H1 (cell line): Measurements from ENCODE around the gene RBM25. TPM values are rescaled to one million over a fixed set of nuclear protein-coding genes. Genes with fewer than 3 reads are reported as not detected.

Experiments used
- CTCF ChIA-PET: fragments of 300-600 bp; sonication (Branson Sonifier 250); formaldehyde crosslinking; loops from one replicate; lab custom pipeline; 2021; ENCODE audit not compliant: partially characterized antibody; lab: Charles Lee
- POLR2A ChIA-PET: fragments of 300-600 bp; sonication (Branson Sonifier 250); formaldehyde crosslinking; loops from one replicate; lab custom pipeline; 2021; ENCODE audit warnings: inconsistent platforms; ENCODE audit not compliant: partially characterized antibody; lab: Charles Lee
- DNase-seq, 2 experiments: peaks; one replicate each; pipeline versions ENCODE4 v3.0.0 to v3.0.0-alpha.2; 2010 to 2022; ENCODE audit warnings: low spot score in 2 of 2, low read depth in 1 of 2, mixed read lengths in 1 of 2
- FAIRE-seq: peaks from 2 replicates; lab custom pipeline; 2011; peaks lifted over from hg19 to GRCh38; lab: Jason Lieb, UNC
- H2AFZ ChIP-seq: 2 replicates; pipeline ENCODE4 v1.8.1; 2012; ENCODE audit warnings: low read length, inconsistent platforms
- H2AK5ac ChIP-seq: 2 replicates; pipeline ENCODE4 v1.6.1; 2013; ENCODE audit warnings: low read depth, low read length
- H2BK120ac ChIP-seq: replicated peaks from 2 replicates; pipeline ENCODE3; 2013; ENCODE audit warnings: low read depth, low read length, inconsistent platforms
- H2BK12ac ChIP-seq: 2 replicates; pipeline ENCODE4 v1.6.1; 2013; ENCODE audit warnings: low read depth, low read length
- H2BK15ac ChIP-seq: 2 replicates; pipeline ENCODE4 v1.6.1; 2013; ENCODE audit warnings: low read length
- H2BK20ac ChIP-seq: 2 replicates; pipeline ENCODE4 v1.6.1; 2013; ENCODE audit warnings: low read length
- H2BK5ac ChIP-seq: 2 replicates; pipeline ENCODE4 v1.6.1; 2013; ENCODE audit warnings: low read depth, low read length
- H3K14ac ChIP-seq: 2 replicates; pipeline ENCODE4 v1.6.1; 2013; ENCODE audit warnings: inconsistent platforms; ENCODE audit not compliant: insufficient read length
- H3K18ac ChIP-seq: 2 replicates; pipeline ENCODE4 v1.6.1; 2013; ENCODE audit warnings: low read length; ENCODE audit errors: extremely low read depth
- H3K23ac ChIP-seq: 2 replicates; pipeline ENCODE4 v1.6.1; 2013; ENCODE audit warnings: inconsistent platforms; ENCODE audit not compliant: insufficient read length
- H3K23me2 ChIP-seq: 2 replicates; pipeline ENCODE4 v1.6.1; 2013; ENCODE audit warnings: low read depth, low read length
- H3K27ac ChIP-seq: 2 replicates; pipeline ENCODE4 v1.6.1; 2011; ENCODE audit warnings: low read depth, low read length, inconsistent platforms
- H3K27me3 ChIP-seq, 4 experiments: replicated peaks in 1 of 4; 1 replicate in 1 of 4; 2 replicates in 3 of 4; pipeline versions ENCODE4 v1.6.1 to v1.8.1; 2011 to 2013; ENCODE audit warnings: low read length in 3 of 4, mild to moderate bottlenecking in 3 of 4, inconsistent platforms in 2 of 4, mixed read lengths in 2 of 4, moderate library complexity in 1 of 4; ENCODE audit not compliant: control insufficient read depth in 3 of 4, insufficient read depth in 3 of 4; ENCODE audit errors: extremely low read depth in 1 of 4
- H3K36me3 ChIP-seq, 4 experiments: 2 replicates each; pipeline versions ENCODE4 v1.6.1 to v1.8.1; 2011 to 2013; ENCODE audit warnings: mild to moderate bottlenecking in 4 of 4, low read length in 3 of 4, moderate library complexity in 2 of 4, control low read depth in 1 of 4, inconsistent platforms in 1 of 4; ENCODE audit not compliant: insufficient read depth in 4 of 4, control insufficient read depth in 2 of 4
- H3K4ac ChIP-seq: replicated peaks from 2 replicates; pipeline ENCODE3; 2013; ENCODE audit warnings: low read length, low read depth, mixed read lengths, inconsistent platforms; ENCODE audit not compliant: insufficient read length
- H3K4me1 ChIP-seq, 4 experiments: replicated peaks in 1 of 4; 1 replicate in 1 of 4; 2 replicates in 3 of 4; pipeline versions ENCODE4 v1.6.1 to v1.8.1; 2011 to 2013; ENCODE audit warnings: low read length in 3 of 4, inconsistent platforms in 2 of 4, mixed read lengths in 1 of 4; ENCODE audit not compliant: insufficient read depth in 4 of 4, control insufficient read depth in 3 of 4
- H3K4me2 ChIP-seq, 2 experiments: 2 replicates each; pipeline versions ENCODE4 v1.6.1 to v1.8.1; 2011 to 2013; ENCODE audit warnings: low read depth in 2 of 2, low read length in 2 of 2, control low read depth in 1 of 2, inconsistent platforms in 1 of 2, mild to moderate bottlenecking in 1 of 2; ENCODE audit not compliant: insufficient read depth in 1 of 2
- H3K4me3 ChIP-seq, 4 experiments: fragments of 200-600, 300-600 bp in 1 of 4; sonication (generic), shearing (Covaris generic), sonication (Bioruptor Twin) in 1 of 4; 2 replicates each; pipeline versions ENCODE4 v1.5.1 to v1.8.1; 2011 to 2016; ENCODE audit warnings: low read length in 4 of 4, low read depth in 3 of 4, control low read depth in 2 of 4, inconsistent platforms in 2 of 4, mild to moderate bottlenecking in 2 of 4, mixed read lengths in 1 of 4, moderate library complexity in 1 of 4; ENCODE audit not compliant: insufficient read depth in 2 of 4; ENCODE audit errors: extremely low read depth in 1 of 4
- H3K56ac ChIP-seq: replicated peaks from 2 replicates; pipeline ENCODE3; 2013; ENCODE audit warnings: low read depth, mild to moderate bottlenecking, mixed read lengths, low read length, inconsistent platforms; ENCODE audit not compliant: insufficient read length
- H3K79me1 ChIP-seq: 2 replicates; pipeline ENCODE4 v1.6.1; 2013; ENCODE audit warnings: low read depth, low read length, control low read depth
- H3K79me2 ChIP-seq, 2 experiments: 2 replicates each; pipeline versions ENCODE4 v1.6.1 to v1.8.1; 2012 to 2013; ENCODE audit warnings: low read length in 2 of 2, mild to moderate bottlenecking in 2 of 2, inconsistent platforms in 1 of 2; ENCODE audit not compliant: insufficient read depth in 2 of 2, control insufficient read depth in 1 of 2
- H3K9ac ChIP-seq, 4 experiments: replicated peaks in 1 of 4; 1 replicate in 1 of 4; 2 replicates in 3 of 4; pipeline versions ENCODE4 v1.6.1 to v1.8.1; 2011 to 2013; ENCODE audit warnings: low read depth in 3 of 4, low read length in 3 of 4, control low read depth in 2 of 4, mild to moderate bottlenecking in 2 of 4, moderate library complexity in 2 of 4, inconsistent platforms in 1 of 4; ENCODE audit errors: extremely low read depth in 1 of 4
- H3K9me3 ChIP-seq, 2 experiments: 2 replicates each; pipeline versions ENCODE4 v1.6.1 to v1.8.1; 2012 to 2013; ENCODE audit warnings: mild to moderate bottlenecking in 2 of 2, moderate library complexity in 2 of 2, control low read depth in 1 of 2, inconsistent platforms in 1 of 2, low read depth in 1 of 2, low read length in 1 of 2, mixed read lengths in 1 of 2; ENCODE audit not compliant: insufficient read depth in 2 of 2
- H4K20me1 ChIP-seq, 2 experiments: replicated peaks in 1 of 2; 2 replicates each; pipeline versions ENCODE3 to v1.8.1; 2011 to 2013; ENCODE audit warnings: inconsistent platforms in 2 of 2, low read length in 2 of 2, mild to moderate bottlenecking in 1 of 2; ENCODE audit not compliant: insufficient read depth in 2 of 2, control insufficient read depth in 1 of 2
- H4K5ac ChIP-seq: 2 replicates; pipeline ENCODE4 v1.6.1; 2013; ENCODE audit warnings: low read length, low read depth, mixed read lengths, inconsistent platforms; ENCODE audit not compliant: insufficient read length
- H4K8ac ChIP-seq: 2 replicates; pipeline ENCODE4 v1.8.0; 2013; ENCODE audit warnings: mild to moderate bottlenecking, moderate library complexity, low read length, inconsistent platforms; ENCODE audit not compliant: insufficient read depth; ENCODE audit errors: extremely low read depth
- H4K91ac ChIP-seq: replicated peaks from 2 replicates; pipeline ENCODE3; 2013; ENCODE audit warnings: low read length, mixed read lengths, inconsistent platforms; ENCODE audit not compliant: insufficient read length
- ATF3 ChIP-seq: IDR thresholded peaks from 2 replicates; pipeline ENCODE4 v1.6.1; 2011; ENCODE audit warnings: low read depth, mild to moderate bottlenecking, low read length; ENCODE audit not compliant: insufficient read depth
- BCL11A ChIP-seq, 2 experiments: IDR thresholded peaks; one replicate each; pipeline ENCODE4 v1.6.1; 2011; ENCODE audit warnings: low read depth in 2 of 2, low read length in 2 of 2, mild to moderate bottlenecking in 2 of 2
- CBX5 ChIP-seq: fragments of 300-800, 300-1000 bp; sonication (generic); IDR thresholded peaks from 2 replicates; pipeline ENCODE4 v1.7.1; 2016; ENCODE audit warnings: antibody characterized with exemption, low read length, low read depth
- CBX8 ChIP-seq: fragments of 300-800, 300-1000 bp; sonication (generic); IDR thresholded peaks from 2 replicates; pipeline ENCODE4 v1.7.1; 2016; ENCODE audit warnings: low read depth, low read length, borderline replicate concordance
- CTCF ChIP-seq, 3 experiments: IDR thresholded peaks; 1 replicate in 2 of 3; 2 replicates in 1 of 3; pipeline versions ENCODE4 v1.5.1 to v1.6.1; 2011; ENCODE audit warnings: low read length in 3 of 3, mild to moderate bottlenecking in 3 of 3, inconsistent platforms in 2 of 3, low read depth in 1 of 3, moderate library complexity in 1 of 3; ENCODE audit not compliant: insufficient read depth in 1 of 3; ENCODE audit errors: control extremely low read depth in 1 of 3
- GABPA ChIP-seq: IDR thresholded peaks from 2 replicates; pipeline ENCODE4 v1.6.1; 2011; ENCODE audit warnings: mild to moderate bottlenecking, low read length, moderate library complexity, borderline replicate concordance; ENCODE audit not compliant: insufficient read depth
- MAFK ChIP-seq: IDR thresholded peaks from 2 replicates; pipeline ENCODE4 v1.6.1; 2012; ENCODE audit warnings: low read depth, mild to moderate bottlenecking, improper control_type of control experiment, low read length
- POU5F1 ChIP-seq: IDR thresholded peaks from 2 replicates; pipeline ENCODE4 v1.6.1; 2011; ENCODE audit warnings: low read depth, mild to moderate bottlenecking, low read length, moderate library complexity
- RFX5 ChIP-seq: IDR thresholded peaks from 2 replicates; pipeline ENCODE4 v1.6.1; 2011; ENCODE audit warnings: low read depth, low read length, improper control_type of control experiment, borderline replicate concordance
- RXRA ChIP-seq: IDR thresholded peaks from 2 replicates; pipeline ENCODE4 v1.6.1; 2011; ENCODE audit warnings: low read depth, mild to moderate bottlenecking, low read length, moderate library complexity; ENCODE audit not compliant: insufficient read depth
- TAF1 ChIP-seq: IDR thresholded peaks from 2 replicates; pipeline ENCODE4 v1.6.1; 2011; ENCODE audit warnings: mild to moderate bottlenecking, low read depth, low read length
- WGBS, 2 experiments: shearing (Covaris generic) in 1 of 2; methylation state at CpG; one replicate each; pipeline versions ENCODE4 v1.1.6 to v1.1.7; 2013 to 2015; ENCODE audit warnings: low lambda C conversion rate in 2 of 2, mixed read lengths in 2 of 2, inconsistent platforms in 1 of 2, low coverage in 1 of 2, missing lambda C conversion rate in 1 of 2; ENCODE audit not compliant: insufficient replicate concordance in 2 of 2, insufficient coverage in 1 of 2, insufficient read length in 1 of 2; ENCODE audit errors: extremely low coverage in 1 of 2, missing lambda C conversion rate in 1 of 2; 5-methylcytosine and 5-hydroxymethylcytosine counted together
- polyA plus RNA-seq, 7 experiments: library from polyadenylated mRNA; depleted of rRNA in 3 of 7; stranded (reverse) in 5 of 7; unstranded in 2 of 7; fragments of >200 nt in 5 of 7; fragments of 200-250 nt in 2 of 7; gene quantifications; 1 replicate in 5 of 7; 2 replicates in 1 of 7; 4 replicates in 1 of 7; pipeline versions ENCODE4 v1.2.1 to v1.2.3, GENCODE V29; 2011 to 2013; ENCODE audit warnings: missing spikeins in 2 of 7, mixed read lengths in 2 of 7
- total RNA-seq: library from RNA; stranded (reverse); fragmentation: NEBNext Ultra II Directional; extraction: Animal tissue kit (Norgen Biotek cat#: 25700); gene quantifications from 2 replicates; pipeline ENCODE4 v1.2.1, GENCODE V29; 2021

RBM25 gene
- total and polyA plus RNA-seq, 2 of the 8 experiments (the other 6 are each of a cell fraction or from before 2014, with no cell fraction given) = 25.6 to 134 TPM

- H4K91ac ChIP-seq = no peak overlapping the region
- no peak overlapping the region for H3K4me3 ChIP-seq
- H2BK12ac ChIP-seq = no peak overlapping the region
- peaks cover 4 to 24% (median 8%) of the 10 kb centered on the region in 4 experiments; a peak in 5 of 8 replicates for H3K36me3 ChIP-seq
- H4K5ac ChIP-seq = no peak overlapping the region
- no peak overlapping the region for H3K56ac ChIP-seq
- no peaks in the 10 kb centered on the region for H3K79me2 ChIP-seq
- no peak overlapping the region for H2BK20ac ChIP-seq
- DNase-seq (no peak), FAIRE-seq (no peak)
- H2AK5ac ChIP-seq = no peak overlapping the region
- H3K27ac ChIP-seq = no peak overlapping the region
- H3K4me1 ChIP-seq = peaks cover 2 to 10% (median 6%) of the 10 kb centered on the region in 4 experiments; a peak in 6 of 7 replicates
- no peak overlapping the region for H2BK120ac ChIP-seq
- H2BK15ac ChIP-seq = no peak overlapping the region
- H3K14ac ChIP-seq = no peak overlapping the region
- H3K27me3 ChIP-seq = no peaks in the 10 kb centered on the region
- H3K9ac ChIP-seq = no peak overlapping the region
- POLR2A ChIA-PET = interaction anchor here (1.7 kb wide), 1 partner anchor 41 kb away, joined by 3 read pairs; no protein-coding TSS in a partner anchor
- no peak overlapping the region for H3K18ac ChIP-seq
- H4K8ac ChIP-seq = no peak overlapping the region
- no peak overlapping the region for H2BK5ac ChIP-seq
- no peak overlapping the region for H3K4me2 ChIP-seq
- WGBS, 2 experiments = 94% methylated on average over 1 of the region's 1 CpG; no CpG with 5 or more reads in 1 of the 2 experiments
- peaks cover 4 to 6% of the 10 kb centered on the region in 2 experiments for H4K20me1 ChIP-seq
- no peak overlapping the region for H3K4ac ChIP-seq
- CTCF ChIA-PET = interaction anchor here (0.6 to 1.8 kb wide), 3 partner anchors 58 to 309 kb away, joined by 3 read pairs; no protein-coding TSS in a partner anchor
- no peaks in the 10 kb centered on the region for H3K9me3 ChIP-seq
- H3K23ac ChIP-seq = no peak overlapping the region
- H3K23me2 ChIP-seq = no peaks in the 10 kb centered on the region
- no peak overlapping the region for H2AFZ ChIP-seq
- H3K79me1 ChIP-seq = no peaks in the 10 kb centered on the region; the same call in 1 of the 2 replicates
- TF ChIP-seq RXRA = no peak
- TF ChIP-seq CBX5 = no peak
- TF ChIP-seq BCL11A (IDR thresholded peaks at IDR 0.05; ENCODE audit: low read depth in 2 of 2, low read length in 2 of 2) = no peak
- TF ChIP-seq TAF1 = no peak
- no peak for TF ChIP-seq POU5F1
- TF ChIP-seq RFX5 = no peak
- no peak for TF ChIP-seq CBX8
- no peak for TF ChIP-seq CTCF (IDR thresholded peaks at IDR 0.05; ENCODE audit: control extremely low read depth in 1 of 3, insufficient read depth in 1 of 3, low read depth in 1 of 3, low read length in 3 of 3)
- no peak for TF ChIP-seq MAFK
- no peak for TF ChIP-seq GABPA
- no peak for TF ChIP-seq ATF3
These were observed 108.1 kb downstream of the RBM25 start for GRCh38 chr14:73166399-73166798.
